ENCODE measurements around the gene UBE2N.
"Not testable (repeated sequence)": the region's sequence is repeated elsewhere in the genome, so short reads cannot be mapped to it uniquely, and the experiment has no call there.

UBE2N gene

GRCh38 chr12:93442411-93443340 is 929 bp upstream of the UBE2N start:
- DNase-seq = no peak

DNA sequence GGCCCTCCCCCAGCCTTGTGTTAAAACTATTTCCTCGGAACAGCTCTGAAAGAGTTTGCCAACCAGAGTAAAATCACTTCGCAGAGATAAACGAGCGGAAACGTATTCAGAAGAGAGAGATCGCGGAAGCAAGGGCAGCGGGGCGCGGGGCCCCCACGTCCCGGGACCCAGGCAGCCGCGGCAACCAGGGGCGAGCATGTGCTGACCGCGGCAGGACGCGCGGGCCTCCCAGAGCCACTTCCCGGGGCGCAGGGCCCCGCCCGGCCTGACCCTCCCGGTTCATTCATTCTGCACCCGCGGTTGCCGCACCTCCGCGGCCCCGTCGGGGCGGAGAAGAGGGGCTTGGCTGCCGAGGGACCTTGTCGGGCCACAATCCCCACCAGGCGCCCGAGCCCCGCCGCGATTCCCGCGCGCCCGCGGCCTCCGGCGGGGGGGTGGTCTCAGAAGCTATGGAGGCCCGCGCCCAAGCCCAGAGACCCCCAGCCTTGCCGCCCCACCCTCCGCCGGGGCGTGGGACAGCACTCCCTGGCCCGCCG is 598 bp downstream of the UBE2N start:
- peak; percentile 18 to 73 (median 42) for DNase-seq

- no peak for DNase-seq
These were observed 1.5 kb downstream of the UBE2N start for GRCh38 chr12:93440043-93440835.

DNA sequence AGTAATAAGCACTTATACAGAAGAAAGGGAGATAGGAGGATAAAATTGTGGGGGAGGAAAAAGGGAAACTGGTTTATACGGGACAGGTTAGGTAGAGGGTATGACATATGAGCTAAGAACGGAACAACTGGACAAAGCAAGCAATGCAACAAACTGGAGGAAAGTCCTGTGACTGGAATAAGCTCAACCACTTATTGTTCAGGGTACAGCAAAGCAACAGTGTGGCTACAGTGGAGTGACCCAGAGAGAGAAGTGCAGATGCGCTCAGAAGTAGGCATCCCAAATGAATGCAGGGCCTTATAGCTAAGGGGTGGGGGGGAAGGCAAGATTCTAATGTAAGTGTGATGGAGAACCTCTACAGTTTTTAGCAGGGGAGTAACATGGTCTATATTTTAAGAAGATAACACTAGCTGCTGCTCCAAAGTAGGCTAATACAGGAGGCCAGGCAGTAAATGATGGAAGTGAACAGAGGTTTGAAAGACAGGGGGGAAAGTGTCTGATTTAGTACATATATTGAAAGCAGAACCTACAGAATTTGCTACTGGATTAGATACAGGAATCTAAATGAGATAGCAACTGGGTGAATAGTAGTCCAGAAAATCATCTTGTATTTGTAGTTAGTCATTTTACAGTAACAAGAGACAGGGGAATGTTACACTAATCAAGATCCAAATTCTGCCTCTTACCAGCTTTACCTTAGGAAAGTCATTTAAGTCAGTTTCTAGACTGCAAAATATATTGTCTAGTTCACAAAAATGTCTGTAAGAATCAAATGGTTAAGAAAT is 3.3 kb downstream of the UBE2N start:
- DNase-seq = no peak

DNA sequence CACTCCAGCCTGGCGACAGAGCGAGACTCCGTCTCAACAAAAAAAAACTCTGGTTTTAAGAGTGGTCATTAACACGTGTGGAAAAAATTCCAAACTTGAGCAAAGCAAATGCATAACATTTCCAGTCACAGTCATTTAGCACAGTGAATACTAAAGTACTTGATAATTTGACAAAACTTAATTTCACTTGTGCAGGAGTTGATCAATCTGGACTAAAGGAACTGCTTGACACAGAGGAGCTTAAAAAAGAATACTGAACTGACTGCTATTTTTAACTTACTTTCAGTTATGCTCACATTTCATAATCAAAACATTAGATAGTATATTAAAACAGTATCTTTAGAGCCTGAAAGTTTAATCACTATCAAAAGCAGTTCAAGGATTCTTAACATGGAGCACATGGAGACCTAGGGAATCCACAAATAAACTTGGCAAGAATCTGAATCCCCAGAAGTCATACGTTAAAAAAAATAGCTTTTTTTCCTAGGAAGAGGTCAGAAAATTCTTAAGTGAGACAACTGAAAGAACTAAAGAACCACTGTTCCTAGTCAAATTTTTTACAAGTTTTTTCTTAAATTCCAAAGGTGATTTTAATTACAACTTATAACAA is 7.4 kb downstream of the UBE2N start:
- DNase-seq = no peak

- not testable (repeated sequence) for DNase-seq
These were observed 9.7 kb downstream of the UBE2N start for GRCh38 chr12:93432031-93432430.

- DNase-seq = no peak
These were observed 11.5 kb downstream of the UBE2N start for GRCh38 chr12:93430280-93430679.

DNA sequence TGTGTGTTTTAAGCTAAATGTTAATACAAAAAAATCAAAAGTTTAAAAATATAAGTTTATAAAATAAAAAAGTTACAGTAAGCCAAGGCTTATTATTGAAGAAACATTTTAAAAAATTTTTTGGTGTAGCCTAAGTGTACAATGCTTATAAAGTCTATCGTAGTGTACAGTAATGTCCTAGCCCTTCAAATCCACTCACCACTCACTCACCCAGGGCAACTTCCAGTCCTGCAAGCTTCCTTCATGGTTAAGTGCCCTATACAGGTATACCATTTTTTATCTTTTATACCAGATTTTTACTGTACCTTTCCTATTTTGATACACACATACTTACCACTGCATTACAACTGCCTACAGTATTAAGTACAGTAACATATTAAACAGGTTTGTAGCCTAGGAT is 11.9 kb downstream of the UBE2N start:
- DNase-seq = no peak

- no peak for DNase-seq
These were observed 12.3 kb downstream of the UBE2N start for GRCh38 chr12:93429448-93429847.

DNA sequence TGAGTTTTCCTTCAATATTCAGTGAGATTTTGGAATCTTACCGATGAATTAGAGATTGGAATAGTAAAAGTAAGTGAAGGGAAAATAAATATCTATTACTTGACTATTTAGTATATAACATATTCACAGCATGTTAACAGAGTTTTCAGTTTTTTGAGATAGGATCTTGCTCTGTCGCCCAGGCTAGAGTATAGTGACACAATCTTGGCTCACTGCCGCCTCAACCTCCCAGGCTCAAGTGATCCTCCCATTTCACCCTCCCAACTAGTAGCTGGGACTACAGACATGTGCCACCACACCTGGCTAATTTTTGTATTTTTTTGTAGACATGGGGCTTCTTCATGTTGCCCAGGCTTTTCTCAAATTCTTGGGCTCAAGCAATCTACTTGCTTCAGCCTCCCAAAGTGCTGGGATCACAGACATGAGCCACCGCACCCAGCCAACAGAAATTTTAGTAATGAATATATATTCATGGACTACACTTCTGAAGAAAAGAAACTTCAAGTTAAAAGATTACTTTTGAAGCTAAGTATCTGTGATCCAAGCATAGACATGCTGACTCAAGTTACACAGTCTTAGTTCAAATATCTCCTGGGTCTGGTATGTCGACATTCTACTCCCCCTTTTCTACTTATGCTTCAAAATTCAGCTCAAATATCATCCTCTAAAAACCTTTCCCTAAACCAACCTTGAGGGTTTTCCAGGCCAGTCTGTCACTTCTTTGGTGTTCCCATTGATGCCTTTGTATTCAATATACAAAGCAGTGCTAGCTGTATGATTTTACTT is 13.8 kb downstream of the UBE2N start:
- no peak for DNase-seq

- DNase-seq = no peak
These were observed 15.3 kb downstream of the UBE2N start for GRCh38 chr12:93426412-93426805.

GRCh38 chr12:93425736-93426411 is 15.9 kb downstream of the UBE2N start:
- no peak for DNase-seq

- DNase-seq = no peak
These were observed 19.7 kb downstream of the UBE2N start for GRCh38 chr12:93422050-93422449.

DNA sequence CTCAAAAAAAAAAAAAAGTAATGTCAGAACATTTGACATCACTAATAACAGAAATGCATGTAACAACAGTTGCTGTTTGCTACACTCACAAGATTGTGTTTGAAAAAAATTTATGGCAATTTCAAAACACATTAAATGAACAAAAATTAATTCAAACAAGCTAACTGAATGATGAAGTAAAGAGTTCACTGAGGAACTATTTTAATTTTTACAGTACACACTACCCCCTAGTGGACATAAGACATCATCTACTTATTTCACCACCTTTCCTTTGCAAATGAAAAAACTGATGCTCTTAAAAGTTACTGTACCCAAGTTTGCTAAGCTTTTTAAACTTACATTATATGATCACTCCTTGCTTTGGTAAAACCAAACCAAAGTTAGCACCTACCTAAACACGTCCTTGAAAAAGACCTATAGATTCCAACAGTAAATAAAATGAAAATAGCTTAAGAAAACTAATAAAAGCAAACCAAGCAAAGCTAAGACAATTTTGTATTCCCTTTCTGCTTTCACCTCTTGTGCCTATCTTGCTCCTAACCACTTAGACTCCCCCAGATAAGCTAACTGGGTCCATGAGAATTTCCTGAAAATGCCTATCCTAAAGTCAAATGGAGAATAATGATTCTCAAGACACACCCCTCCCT is 22.2 kb downstream of the UBE2N start:
- DNase-seq = peak in 3 of 6 experiments; percentile 27 to 63 (median 47)

DNA sequence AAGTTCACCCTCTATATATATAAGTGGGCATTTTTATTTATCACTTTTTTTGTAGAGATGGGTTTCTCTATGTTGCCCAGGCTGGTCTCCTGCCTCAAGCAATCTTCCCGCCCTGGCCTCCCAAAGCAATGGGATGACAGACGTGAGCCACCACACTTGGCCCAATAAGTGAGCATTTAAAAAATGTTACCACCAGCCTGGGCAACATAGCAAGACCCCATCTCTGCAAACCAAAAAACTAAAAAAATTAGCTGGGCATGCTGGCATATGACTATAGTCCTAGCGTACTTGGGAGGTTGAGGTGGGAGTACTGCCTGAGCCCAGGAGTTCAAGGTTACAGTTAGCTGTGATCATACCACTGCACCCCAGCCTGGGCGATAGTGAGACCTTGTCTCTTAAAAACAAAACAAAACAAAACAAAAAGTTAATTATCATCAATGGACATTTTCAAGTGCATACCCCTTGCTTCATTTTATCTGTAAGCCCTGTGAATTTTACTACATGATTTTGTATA is 23.7 kb downstream of the UBE2N start:
- DNase-seq = no peak

DNA sequence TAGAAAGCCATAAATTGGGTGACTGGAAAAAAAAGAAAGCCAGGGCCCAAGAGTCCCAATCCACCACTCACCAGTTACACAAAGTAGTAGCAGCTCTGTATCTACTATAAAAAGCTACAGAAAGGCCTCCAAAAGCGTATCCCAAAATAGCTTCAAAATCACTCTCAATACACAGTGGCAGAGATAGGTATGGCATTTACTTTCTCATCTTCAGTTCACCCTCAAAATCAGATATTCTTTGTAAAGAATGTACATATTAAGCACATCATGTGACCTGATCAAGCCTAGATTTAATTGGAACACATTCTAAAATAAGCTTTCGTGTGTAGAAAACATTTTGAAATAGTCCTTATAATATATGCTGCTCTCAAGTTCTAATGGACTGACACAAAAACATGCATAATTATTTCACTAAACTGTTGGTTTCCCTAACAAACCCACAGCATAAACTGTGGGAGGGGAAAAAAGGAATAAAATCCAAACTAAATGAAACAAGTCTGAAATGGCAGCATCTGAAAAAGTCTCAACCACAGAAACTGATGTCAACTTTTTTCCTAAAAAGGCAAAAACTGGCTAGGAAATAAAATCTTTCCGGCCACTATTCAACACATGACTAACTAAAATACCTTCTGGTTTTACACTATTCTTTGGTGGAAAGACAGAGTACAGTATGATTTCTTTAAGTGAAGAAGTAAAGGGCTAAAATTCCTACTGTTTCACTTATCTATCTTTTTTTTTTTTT is 25.9 kb downstream of the UBE2N start:
- no peak for DNase-seq

- DNase-seq = no peak
These were observed 28.7 kb downstream of the UBE2N start for GRCh38 chr12:93413064-93413463.

GRCh38 chr12:93412396-93412795 is 29.4 kb downstream of the UBE2N start:
- not testable (repeated sequence) for DNase-seq

- DNase-seq = not testable (repeated sequence)
These were observed 30.7 kb downstream of the UBE2N start for GRCh38 chr12:93411060-93411459.

Data from stimulated activated naive CD4-positive, alpha-beta T cell (primary cell).